GM10266 (cell line): Measurements from ENCODE around the gene CCDC184.

Experiments used
- DNase-seq: peaks from one replicate; pipeline ENCODE4 v3.0.0; 2012; ENCODE audit errors: extremely low spot score
- TF ChIP-seq, protein P1 (sequence below): IDR thresholded peaks from 2 replicates; pipeline ENCODE4 v1.5.1; 2012; ENCODE audit warnings: mild to moderate bottlenecking, low read depth; ENCODE audit not compliant: control insufficient read depth, insufficient read depth; ENCODE audit errors: missing control alignments

Gene CCDC184

GRCh38 chr12:48180857-48181495 is 2.5 kb upstream of the CCDC184 start:
- no peak for DNase-seq
- TF ChIP-seq, protein P1, sequence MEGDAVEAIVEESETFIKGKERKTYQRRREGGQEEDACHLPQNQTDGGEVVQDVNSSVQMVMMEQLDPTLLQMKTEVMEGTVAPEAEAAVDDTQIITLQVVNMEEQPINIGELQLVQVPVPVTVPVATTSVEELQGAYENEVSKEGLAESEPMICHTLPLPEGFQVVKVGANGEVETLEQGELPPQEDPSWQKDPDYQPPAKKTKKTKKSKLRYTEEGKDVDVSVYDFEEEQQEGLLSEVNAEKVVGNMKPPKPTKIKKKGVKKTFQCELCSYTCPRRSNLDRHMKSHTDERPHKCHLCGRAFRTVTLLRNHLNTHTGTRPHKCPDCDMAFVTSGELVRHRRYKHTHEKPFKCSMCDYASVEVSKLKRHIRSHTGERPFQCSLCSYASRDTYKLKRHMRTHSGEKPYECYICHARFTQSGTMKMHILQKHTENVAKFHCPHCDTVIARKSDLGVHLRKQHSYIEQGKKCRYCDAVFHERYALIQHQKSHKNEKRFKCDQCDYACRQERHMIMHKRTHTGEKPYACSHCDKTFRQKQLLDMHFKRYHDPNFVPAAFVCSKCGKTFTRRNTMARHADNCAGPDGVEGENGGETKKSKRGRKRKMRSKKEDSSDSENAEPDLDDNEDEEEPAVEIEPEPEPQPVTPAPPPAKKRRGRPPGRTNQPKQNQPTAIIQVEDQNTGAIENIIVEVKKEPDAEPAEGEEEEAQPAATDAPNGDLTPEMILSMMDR = no peak

- DNase-seq = no peak
- TF ChIP-seq, protein P1 = no peak
Observed at GRCh38 chr12:48182631-48183030, 813 bp upstream of the CCDC184 start.

GRCh38 chr12:48183876-48184548 is 568 bp downstream of the CCDC184 start:
- TF ChIP-seq, protein P1 = no peak
- no peak for DNase-seq

DNA sequence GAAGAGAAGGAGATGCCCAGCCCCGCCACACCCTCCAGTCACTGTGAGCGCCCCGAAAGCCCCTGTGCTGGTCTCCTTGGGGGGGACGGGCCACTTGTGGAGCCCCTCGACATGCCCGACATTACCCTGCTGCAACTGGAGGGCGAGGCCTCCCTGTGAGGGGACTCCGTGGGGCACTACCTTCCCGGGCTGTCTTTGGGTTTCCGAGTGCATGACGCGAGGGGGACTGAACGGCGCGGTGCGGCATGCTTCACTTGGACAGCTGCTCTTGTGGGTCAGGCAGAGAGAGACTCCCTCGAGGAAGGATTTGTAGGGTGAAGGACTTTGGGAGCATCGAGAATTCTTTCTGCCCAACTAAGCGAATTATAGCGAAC is 1.1 kb downstream of the CCDC184 start:
- TF ChIP-seq, protein P1 = no peak

GRCh38 chr12:48185181-48185919 is 1.9 kb downstream of the CCDC184 start:
- no peak for DNase-seq
- TF ChIP-seq, protein P1 = no peak

More for the DNA sequence above, 1.1 kb downstream of the CCDC184 start:
- no peak for DNase-seq

GRCh38 chr12:48187916-48188695 is 4.7 kb downstream of the CCDC184 start:
- TF ChIP-seq, protein P1 = no peak

More at GRCh38 chr12:48187916-48188695, 4.7 kb downstream of the CCDC184 start:
- no peak for DNase-seq
